Stimulated activated CD4-positive, alpha-beta T cell treated with anti-CD3 and anti-CD28 coated beads, Interleukin-12 subunit alpha, Interleukin-12 subunit beta, amount 100 ng/mL, for 24 hours (primary cell): ENCODE data around the gene CMTM5.
"Not testable (repeated sequence)": the region's sequence is repeated elsewhere in the genome, so short reads cannot be mapped to it uniquely, and the experiment has no call there.

Experiments used
- DNase-seq, 2 experiments: peaks; one replicate each; pipeline ENCODE4 v3.0.0-alpha.2; 2020; ENCODE audit warnings: low read depth in 2 of 2

The CMTM5 gene

DNA sequence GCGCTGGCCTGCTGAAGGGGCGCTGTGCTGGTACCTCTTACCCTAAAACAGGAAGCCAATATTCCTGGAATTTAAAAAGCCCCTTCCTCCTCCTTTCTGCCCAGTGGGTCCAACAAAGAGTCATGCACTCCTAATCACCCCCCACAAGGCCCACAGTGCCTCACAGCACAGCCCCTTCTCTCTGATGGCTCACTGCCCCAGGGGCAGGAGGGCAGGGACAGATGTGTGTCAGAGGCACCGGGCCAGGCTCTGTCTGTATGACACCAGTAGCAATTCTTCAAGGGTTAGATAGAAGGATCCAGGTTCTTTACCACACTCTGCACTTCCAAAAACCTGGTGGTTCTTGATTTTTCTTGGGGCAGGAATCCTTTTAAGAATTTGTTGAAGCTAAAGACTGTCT is 22.3 kb downstream of the CMTM5 start:
- DNase-seq: no peak

DNA sequence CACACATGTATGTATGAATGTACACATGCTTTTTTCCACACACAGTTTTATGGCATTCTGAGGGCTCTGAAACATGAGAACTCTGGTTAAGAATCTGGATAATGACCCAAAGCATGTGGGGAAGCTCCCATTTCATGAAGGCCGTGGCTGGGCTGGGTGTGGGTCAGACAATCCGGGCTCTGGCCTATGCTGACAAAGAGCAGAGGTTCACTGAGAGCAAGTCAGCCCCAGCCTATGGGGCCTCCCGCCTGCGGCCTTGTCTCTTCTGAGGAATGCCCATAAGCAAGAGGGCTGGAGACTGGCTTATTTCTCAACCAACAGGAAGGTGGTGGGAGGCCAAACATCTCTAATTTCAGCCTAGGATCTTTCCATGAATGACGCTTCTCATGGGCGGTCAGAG is 22.7 kb downstream of the CMTM5 start:
- no peak for DNase-seq

DNA sequence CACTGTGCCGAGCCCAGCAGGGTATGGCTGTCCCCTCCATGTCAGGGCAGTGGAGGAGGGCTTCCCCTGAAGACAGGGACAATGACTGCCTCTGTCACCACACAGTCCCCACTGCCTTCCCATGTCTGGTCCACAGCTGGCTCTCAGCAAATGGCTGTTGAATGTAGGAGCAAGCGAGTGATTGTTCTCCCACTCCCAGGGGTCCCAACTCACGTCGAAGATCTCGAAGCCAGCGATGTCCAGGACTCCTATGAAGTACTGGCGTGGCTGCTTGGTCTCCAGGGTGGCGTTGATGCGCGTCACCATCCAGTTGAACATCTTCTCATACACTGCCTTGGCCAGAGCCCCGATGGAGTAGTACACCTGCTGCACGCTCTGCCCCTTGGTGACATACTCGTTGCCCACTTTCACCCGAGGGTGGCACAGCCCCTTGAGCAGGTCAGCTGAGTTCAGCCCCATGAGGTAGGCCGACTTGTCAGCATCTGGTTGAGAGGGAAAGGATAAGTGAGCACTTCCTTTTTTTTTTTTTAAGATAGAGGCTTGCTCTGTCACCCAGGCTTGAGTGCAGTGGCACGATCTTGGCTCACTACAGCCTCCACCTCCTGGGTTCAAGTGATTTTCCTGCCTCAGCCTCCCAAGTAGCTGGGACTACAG is 23.8 kb downstream of the CMTM5 start:
- DNase-seq: not testable (repeated sequence)

DNA sequence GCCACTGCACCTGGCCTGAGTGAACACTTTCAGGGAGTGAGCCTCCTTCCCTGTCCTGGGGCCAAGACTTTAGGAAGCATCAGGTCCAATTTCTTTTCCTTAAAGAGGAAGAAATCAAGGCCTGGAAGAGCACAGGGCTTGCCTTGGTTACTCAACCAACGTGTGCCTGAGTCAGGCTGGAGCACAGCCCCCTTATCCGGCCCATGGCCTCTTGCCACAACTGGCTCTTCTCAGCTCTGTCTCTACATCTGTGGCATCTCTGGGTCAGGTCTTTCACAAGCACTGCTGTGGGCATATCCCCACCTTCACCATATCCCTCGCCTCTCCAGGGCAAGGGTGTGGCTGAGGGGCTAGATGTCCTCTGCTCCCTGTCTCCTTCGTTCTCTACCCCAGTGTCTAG is 24.4 kb downstream of the CMTM5 start:
- no peak for DNase-seq

DNA sequence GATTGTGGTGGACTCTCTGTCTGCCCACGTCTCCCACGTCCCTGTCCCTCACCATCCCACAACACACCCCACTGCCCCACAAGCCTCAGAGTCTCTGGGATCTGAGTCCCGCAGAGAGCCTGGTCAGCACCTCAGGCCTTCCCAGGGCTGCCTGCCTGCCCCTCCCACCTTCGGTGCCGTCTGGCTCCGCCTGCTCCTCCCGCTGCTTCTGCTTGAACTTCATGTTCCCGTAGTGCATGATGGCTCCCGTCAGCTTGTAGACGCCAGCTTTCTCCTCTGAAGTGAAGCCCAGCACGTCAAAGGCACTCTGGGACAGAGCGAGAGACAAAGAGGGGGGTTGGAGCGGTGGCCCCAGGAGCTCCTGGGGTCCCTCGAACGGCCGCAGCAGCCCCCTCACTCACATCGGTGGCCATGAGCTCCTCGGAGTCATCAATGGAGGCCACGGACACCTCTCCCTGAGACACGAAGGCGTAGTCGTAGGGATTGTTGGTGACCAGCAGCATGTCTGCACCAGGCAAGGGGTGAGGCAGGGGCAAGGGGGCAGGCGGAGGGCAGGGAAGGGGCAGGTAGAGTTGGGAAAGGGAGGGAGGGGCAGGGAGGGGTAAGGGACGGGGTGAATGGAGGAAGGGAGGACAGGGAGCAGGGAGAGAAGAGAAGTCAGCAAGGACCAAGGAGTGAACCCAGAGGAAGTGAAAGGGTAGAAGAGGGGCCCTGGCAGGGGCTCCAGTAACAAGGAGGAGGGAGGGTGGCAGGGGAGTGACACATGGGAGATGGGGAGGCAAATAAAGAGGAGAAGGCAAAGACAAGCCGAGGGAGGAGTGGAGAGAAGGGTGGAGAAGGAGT is 25.7 kb downstream of the CMTM5 start:
- no peak for DNase-seq

DNA sequence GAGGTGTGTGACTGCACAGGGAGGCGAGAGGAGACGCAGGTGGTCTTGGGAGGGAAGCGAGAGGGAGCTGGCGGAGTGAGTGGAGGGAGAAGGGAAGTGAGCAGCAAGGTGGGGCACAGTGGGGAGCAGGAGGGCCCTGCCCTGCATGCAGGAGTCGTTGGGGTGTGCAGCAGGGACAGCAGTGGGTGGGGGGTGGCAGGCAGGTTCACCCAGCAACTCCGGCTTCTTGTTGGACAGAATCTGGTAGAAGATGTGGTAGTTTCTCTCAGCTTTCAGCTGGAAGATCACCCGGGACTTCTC is 26.2 kb downstream of the CMTM5 start:
- DNase-seq: no peak

DNA sequence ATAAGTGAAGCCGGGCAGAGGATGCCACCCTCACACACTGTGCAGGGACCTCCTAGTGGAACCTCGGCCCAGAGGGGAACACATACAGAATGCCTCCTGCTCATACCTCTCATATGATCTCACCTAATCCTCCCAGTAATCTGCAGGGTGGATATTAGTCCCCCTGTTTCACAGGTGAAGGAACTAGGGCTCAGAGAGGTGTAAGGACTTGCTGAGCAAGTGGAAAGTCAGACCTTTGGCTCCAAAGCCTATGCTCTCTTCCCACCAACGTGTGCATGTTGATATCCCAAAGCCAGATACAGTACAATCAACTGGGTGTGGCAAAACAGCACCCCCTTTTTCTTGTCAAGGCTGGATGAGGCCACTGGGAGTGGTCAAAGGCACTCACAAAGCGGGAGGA is 27.1 kb downstream of the CMTM5 start:
- no peak for DNase-seq

DNA sequence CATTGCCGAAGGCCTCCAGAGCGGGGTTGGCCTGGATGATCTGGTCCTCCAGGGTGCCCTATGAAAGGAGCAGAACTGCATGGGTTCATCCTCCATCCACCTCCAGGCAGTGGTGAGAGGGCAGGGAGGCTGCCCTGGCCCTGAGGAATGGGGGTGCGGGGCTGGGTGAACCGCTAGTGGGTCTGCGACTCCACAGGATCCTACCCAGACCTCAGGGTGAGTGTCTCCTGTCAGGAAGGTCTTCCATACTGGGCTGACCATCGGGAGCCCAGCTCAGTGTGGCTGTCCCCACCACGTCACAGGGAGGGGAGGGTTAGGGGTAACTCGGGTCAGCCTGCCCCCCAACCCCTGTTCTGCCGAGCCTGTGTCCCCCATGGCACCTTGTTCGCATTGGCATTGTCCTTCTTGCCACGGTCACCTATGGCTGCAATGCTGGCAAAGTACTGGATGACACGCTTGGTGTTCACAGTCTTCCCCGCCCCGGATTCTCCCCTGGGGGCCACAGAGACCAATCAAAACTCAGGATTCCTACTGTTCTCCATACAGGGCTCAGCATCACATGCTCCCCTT is 27.6 kb downstream of the CMTM5 start:
- no peak for DNase-seq

DNA sequence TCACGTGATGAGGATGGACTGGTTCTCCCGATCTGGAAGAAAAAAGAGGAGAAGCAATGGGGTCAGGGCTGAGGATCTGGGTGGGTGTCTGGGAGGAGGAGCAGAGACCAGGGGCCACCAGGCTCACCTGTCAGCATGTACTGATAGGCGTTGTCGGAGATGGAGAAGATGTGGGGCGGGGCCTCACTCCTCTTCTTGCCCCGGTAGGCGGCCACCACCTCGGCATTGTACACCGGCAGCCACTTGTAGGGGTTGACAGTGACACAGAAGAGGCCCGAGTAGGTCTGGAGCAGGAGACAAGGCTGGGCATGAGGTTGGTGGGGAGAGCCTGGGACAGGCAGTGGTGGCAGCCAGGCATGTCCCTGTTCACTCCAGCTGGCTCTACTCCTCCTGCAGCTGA is 28.2 kb downstream of the CMTM5 start:
- no peak for DNase-seq

DNA sequence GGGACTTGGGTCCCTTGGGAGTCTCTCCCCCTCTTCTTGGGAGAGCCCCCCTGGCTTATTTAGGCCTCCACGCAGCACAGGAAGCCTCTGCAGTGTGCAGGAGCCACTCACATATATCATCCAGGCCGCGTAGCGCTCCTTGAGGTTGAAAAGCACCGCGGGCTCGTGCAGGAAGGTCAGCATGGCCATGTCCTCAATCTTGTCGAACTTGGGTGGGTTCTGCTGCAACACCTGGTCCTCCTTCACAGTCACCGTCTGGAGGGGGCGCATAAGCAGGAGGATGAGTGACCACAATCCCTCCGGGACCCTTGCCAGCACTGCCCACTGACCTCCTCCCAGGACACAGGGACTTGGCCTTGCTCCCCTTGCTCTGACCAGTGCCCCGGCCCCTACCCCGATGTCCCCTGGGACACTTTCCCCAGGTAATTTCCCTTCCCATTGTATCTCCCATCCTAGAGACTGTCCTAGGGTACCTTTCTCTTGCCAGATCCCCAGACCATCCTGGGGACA is 28.7 kb downstream of the CMTM5 start:
- no peak for DNase-seq

DNA sequence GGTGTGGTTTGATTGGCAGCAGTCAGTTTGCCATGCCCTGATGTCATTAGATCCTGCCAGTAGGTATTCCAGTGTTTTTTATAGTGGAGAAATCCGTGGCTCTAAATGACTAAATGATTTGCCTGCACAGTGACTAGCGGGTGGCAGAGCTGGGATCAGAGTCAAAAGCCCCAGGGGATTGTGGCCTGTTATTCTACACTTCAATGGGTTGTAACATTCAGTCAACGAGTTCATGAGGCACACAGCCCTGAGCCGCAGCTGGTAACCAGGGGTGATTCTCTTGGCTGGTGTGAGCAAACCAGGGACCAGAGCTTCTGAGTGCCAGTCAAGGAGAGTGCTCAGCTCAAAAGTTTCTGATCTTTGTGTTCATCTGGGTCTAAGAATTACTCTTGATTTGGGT is 29.4 kb downstream of the CMTM5 start:
- DNase-seq: no peak

DNA sequence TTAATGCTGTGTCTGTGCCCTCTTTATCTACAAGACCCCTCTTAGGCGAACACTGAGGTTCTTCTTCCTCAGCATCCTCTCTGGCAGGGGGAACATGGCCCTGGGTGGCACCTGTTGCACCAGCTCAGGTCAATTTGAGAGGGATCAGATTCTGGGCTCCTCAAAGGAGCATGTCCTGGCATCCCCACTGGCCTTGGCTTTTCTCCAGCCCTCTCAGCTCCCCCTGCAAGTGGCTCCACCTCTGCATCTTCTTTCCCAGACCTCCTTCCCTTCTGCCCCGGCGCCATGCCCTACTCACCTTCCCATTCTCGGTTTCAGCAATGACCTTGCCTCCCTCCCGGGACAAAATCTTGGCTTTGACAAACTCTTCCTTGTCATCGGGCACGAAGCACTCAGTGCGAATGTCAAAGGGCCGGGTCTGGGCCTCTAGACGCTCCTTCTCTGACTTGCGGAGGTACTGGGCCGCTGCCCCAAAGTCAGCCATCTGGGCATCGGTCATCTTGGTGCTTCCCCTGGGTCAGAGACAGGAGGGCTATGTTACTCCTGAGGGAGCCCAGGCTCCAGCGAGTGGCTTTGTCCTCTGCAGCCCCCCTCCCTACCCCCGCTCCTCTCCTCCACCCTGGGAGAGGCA is 30.0 kb downstream of the CMTM5 start:
- no peak for DNase-seq

DNA sequence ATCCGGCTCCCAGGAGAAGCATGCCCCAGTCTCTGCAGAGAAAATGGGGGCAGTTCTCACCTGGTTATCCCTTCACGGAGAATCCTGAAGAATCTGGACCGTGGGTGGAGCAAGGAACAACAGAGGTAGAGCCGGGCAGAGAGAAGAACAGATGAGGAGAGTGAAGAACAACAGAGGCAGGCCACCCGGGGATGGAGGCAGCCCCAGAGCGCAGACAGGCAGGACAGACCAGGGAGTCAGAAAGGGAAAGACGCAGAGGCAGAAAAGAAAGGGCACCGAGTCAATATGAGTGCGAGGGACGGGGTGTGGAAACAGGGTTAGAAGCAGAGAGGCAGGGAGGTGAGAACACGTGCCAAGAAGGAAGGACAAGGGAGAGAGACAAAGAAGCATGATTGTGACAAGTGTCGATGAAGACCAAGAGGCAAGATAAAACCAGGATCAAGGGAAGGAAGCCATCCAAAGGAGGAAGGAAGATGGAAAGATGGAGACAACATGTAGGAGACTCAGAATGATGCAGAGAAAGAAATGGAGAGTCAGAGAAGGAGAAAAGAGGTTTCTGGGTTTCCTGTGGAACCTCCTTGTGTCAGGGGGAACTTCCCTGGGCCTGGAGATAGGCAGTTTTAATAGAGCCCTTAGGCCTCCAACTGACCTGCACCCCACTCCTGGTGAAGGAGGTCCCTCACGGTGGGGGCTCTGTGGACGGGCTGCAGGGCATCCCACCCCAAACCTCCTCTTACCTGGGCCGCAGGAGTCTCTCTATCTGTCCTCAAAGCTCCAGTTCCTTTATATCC is 30.9 kb downstream of the CMTM5 start, which contains the start of gene MYH6:
MYH6 (minus strand) TSS at position 758 of the 791 bp plus-strand sequence. CDS start 1,050 bp downstream, outside the sequence.
- DNase-seq: no peak

DNA sequence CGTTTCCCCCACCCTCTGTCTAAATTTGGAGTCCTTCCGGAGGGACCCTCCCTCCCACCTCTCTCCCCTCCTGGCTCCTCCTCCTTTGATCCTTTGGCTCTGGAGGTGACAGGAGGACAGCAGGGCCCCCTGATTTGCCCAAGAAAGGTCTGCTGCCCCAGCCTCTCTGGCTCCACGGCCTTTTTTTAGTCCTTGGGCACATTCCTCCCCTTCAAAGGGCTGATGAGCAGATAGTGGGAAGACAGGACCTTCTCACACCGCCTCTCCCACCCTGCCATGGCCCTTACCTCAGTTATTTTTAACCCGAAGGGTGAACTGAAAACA is 31.4 kb downstream of the CMTM5 start:
- no peak for DNase-seq

DNA sequence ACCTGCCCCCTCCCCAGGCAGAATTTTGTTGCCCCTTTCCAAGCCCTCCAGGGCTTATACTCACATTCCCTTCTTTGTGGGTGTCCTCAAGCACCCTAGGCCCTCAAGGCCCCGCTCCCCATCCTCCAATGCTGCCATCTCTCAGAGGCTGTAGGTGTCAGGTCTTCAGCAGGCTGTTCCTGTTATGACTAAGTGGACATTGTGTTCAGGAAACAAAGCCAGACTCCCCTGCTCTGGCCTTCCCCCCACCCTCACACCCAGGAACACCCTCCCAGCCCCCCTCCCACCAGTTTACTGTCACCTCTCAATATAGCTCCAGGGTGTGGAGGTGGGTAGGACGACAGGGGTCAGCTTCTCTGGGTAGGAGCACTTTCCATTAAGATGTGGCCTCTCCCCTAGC is 32.6 kb downstream of the CMTM5 start:
- no peak for DNase-seq

DNA sequence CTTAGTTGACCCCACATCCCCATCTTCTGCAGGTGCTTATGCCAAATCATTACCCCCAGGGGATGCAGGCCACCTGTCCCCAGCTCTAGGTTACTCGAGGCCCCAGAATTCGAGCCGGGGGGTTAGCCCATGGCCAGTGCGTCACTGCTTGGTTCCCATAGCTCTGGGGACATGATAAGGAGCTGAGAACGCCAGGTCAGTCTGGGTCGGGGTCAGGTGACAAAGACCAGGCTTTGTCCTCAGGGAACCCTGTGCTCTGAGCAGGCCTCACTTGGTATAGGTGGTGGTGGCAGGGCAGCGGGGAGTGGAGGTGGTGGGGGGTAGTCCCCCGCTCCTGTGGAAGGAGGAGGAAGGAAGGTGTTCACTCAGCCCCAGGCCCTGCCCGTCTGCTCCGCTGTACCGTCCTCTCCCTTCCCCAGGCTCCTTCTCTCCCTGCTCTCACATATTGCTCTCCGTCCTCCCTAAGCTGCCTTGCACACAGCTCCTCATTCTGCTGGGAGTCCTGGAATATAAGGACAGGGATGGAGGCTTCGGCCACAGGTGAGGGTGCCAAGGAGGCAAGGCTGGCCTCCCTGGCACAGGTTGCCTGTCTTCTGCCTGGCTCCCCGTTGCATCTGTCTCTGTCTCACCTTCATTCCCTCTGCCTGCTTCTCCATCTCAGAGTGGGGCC is 33.3 kb downstream of the CMTM5 start:
- DNase-seq: no peak

DNA sequence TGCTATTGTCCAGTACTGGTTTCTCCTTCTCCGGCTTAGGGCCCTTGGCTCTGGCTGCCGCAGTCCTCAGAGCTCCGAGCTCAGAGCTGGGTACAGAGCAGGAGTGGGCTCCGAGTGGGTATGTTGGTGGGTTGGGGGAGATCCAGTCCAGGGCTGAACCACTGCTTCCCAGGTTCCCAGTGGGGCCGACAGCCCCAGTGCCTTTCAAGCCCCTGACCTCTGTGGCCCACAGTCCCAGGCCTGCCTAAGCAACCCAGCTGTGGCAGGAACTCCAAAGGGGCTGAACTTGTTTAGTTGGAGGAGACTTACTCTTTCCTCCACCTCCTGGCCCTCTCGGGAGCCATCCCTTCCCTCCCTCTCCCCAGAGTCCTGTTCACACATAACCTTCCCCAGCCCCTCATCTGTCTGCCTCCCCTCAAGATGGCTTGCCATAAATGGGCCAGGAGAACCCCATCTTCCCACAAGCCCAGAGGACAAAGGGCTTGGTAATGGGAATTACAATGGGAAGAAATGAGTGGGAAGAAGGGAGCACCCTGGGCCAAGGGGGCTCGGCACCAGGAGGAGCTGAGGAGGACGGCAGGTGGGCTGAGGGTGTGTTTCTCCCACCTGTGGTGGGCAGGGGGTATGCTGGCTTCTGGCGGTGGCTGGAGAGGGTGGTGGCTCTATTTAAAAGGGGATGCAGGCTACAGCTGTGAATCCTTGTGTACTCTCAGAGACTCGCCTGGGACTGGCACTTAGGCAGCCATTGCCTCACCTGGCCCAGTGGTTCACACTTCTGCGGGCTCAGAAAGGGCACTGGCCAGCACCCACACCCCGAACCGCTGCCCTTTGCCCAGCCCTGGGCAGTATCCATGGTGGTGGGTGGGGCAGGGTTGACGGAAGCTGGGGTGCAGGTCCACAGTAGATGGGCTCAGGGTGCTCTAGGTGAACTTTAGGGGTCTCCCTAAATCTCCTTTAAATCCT is 35.0 kb downstream of the CMTM5 start:
- no peak for DNase-seq

DNA sequence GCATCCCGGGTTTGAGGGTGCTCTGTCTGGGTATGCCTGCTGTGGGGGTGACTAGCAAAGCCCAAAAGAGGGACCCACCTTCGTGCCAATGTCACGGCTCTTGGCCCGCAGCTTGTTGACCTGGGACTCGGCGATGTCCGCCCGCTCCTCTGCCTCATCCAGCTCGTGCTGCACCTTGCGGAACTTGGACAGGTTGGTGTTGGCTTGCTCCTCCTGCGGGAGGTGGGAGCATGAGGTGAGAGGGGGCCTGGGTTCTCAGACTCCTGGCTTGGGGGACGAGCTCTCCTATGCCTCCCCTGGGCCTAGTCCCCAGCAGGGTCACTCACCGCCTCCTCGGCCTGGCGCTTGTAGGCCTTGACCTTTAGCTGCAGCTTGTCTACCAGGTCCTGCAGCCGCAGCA is 36.8 kb downstream of the CMTM5 start:
- no peak for DNase-seq

DNA sequence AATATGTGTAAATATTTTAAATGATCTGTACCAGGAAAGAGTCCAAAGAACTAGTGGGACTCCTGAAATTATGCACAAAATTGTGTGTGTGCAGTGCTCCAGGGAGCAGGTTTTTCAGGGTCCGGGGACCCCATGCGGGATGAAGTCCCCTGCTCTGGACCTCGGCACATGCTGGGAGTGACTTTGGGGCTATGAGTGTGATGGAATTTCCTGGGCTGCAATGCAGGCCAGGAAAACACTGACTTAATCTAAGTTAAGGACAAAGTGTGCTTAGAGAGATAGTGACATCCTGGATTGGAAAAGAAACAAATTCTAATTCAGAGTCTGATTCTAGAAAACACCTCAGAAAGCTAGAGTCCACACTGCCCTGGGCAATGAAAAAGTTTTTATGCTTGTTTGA is 37.4 kb downstream of the CMTM5 start:
- no peak for DNase-seq
